Measurements from ENCODE around the gene TMEM129.

The TMEM129 gene

DNA sequence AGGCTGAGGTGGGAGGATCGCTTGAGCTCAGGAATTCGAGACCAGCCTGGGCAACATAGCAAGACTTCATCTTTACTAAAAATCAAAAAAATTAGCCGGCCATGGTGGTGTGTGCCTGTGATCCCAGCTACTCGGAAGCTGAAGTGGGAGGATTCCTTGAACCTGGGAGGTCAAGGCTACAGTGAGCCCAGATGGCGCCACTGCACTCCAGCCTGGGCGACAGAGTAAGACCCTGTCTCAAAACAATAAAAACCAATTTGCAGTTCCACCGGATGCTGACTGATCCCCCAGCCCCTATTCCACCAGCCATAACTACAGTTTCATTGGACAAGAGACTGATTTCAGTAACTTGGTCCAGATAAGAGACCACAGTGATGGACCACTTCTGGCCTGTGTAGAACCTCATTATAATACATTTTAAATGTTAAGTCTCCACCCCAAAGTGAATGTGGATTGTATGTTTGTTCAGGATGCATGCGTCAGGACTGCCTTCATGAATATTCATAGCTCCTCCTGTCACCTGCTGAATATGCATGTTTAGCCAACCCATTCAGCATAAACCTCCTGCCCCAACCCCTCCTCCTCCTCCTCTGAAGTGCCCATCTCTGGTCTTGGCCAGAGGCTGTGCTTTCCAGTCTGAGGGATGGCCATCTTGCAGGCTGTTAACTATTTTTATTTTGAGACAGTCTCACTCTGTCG lies 6.7 kb downstream of the TMEM129 start:
- H3K23ac ChIP-seq (ENCODE audit: low read length), result no peak overlapping the region
- H3K56ac ChIP-seq (ENCODE audit: low read length), result peak overlapping the region; percentile 15
- H2BK120ac ChIP-seq (ENCODE audit: low read depth, low read length), result no peak overlapping the region
- no peak overlapping the region for H3K4ac ChIP-seq (ENCODE audit: low read depth, low read length)
- peak; percentile 71 for DNase-seq
- no peak overlapping the region for H2AK5ac ChIP-seq (ENCODE audit: low read length)
- no peak overlapping the region for H2BK15ac ChIP-seq (replicated peaks; ENCODE audit: low read depth)
- no CpG with 5 or more reads among the region's 9 CpGs for WGBS (ENCODE audit: extremely low coverage, insufficient coverage, low lambda C conversion rate)
- no peaks in the 10 kb centered on the region for H3K27me3 ChIP-seq (ENCODE audit: insufficient read depth, low read length, poor library complexity)
- no peak overlapping the region for H3K18ac ChIP-seq (ENCODE audit: low read length)
- no peak overlapping the region for H3K9ac ChIP-seq (ENCODE audit: low read length)
- H3K79me1 ChIP-seq (ENCODE audit: low read length), result peaks cover 15% of the 10 kb centered on the region
- H3K4me3 ChIP-seq (ENCODE audit: low read length), result no peak overlapping the region
- H4K5ac ChIP-seq (ENCODE audit: low read length), result no peak overlapping the region
- peaks cover 2% of the 10 kb centered on the region for H3K36me3 ChIP-seq (ENCODE audit: control insufficient read depth, insufficient read depth, low read length)
- H4K8ac ChIP-seq (ENCODE audit: low read depth, low read length), result no peak overlapping the region
- H3K79me2 ChIP-seq (ENCODE audit: control insufficient read depth, insufficient read depth, low read length), result peaks cover 17% of the 10 kb centered on the region
- H3K27ac ChIP-seq (ENCODE audit: low read depth, low read length), result no peak overlapping the region
- H3K4me1 ChIP-seq (ENCODE audit: control insufficient read depth, low read depth, low read length), result no peaks in the 10 kb centered on the region
- H3K4me2 ChIP-seq (ENCODE audit: low read length), result no peak overlapping the region
- H2BK5ac ChIP-seq (ENCODE audit: low read length), result no peak overlapping the region

DNA sequence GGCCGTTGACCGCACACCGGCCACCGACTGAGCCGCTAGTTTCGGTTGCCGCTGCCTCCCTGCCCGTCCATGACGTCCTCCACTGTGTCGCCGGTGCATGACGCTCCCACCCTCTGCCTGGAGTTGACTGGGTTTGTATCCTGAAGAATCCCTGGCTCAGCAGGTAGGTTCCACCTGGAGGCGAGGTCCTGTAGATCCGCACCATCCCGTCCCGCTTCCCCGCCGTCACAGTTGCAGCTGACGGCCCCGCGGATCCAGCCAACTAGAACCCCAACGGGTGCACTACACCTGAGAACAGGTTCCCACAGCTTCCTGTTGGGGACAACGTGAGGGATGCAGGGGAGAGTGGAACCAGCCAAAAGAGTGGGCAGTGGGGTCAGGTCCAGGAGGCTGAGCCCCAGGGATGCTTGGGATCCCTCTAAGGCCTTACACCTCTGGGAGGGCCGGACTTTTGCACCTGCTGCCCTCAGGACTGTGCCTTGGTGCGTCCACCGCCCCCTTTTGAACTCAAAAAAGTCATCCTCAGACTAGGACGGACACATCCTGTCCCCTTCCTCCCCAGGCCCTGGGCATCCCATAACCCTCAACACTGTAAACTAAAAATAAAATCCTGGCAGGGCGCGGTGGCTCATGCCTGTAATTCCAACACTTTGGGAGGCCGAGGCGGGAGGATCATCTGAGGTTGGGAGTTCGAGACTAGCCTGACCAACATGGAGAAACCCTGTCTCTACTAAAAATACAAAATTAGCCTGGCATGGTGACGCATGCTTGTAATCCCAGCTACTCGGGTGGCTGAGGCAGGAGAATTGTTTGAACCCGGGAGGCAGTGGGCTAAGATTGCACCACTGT lies 7.9 kb downstream of the TMEM129 start:
- H3K36me3 ChIP-seq (ENCODE audit: control insufficient read depth, insufficient read depth, low read length), result peaks cover 2% of the 10 kb centered on the region
- peak overlapping the region; percentile 98 for H3K4me2 ChIP-seq (ENCODE audit: low read length)
- no peak overlapping the region for H4K8ac ChIP-seq (ENCODE audit: low read depth, low read length)
- H2BK120ac ChIP-seq (ENCODE audit: low read depth, low read length), result no peak overlapping the region
- no peaks in the 10 kb centered on the region for H3K27me3 ChIP-seq (ENCODE audit: insufficient read depth, low read length, poor library complexity)
- peak overlapping the region; percentile 80 for H3K4me3 ChIP-seq (ENCODE audit: low read length)
- H2BK5ac ChIP-seq (ENCODE audit: low read length), result no peak overlapping the region
- peak; percentile 76 for DNase-seq
- H3K79me1 ChIP-seq (ENCODE audit: low read length), result peaks cover 15% of the 10 kb centered on the region
- WGBS (ENCODE audit: extremely low coverage, insufficient coverage, low lambda C conversion rate), result no CpG with 5 or more reads among the region's 35 CpGs
- peak overlapping the region; percentile 82 for H3K23ac ChIP-seq (ENCODE audit: low read length)
- H3K79me2 ChIP-seq (ENCODE audit: control insufficient read depth, insufficient read depth, low read length), result peaks cover 25% of the 10 kb centered on the region
- H3K4me1 ChIP-seq (ENCODE audit: control insufficient read depth, low read depth, low read length), result no peaks in the 10 kb centered on the region
- H4K5ac ChIP-seq (ENCODE audit: low read length), result no peak overlapping the region
- H3K4ac ChIP-seq (ENCODE audit: low read depth, low read length), result no peak overlapping the region
- H3K27ac ChIP-seq (ENCODE audit: low read depth, low read length), result no peak overlapping the region
- no peak overlapping the region for H2AK5ac ChIP-seq (ENCODE audit: low read length)
- no peak overlapping the region for H3K18ac ChIP-seq (ENCODE audit: low read length)
- H3K9ac ChIP-seq (ENCODE audit: low read length), result peak overlapping the region; percentile 75
- H3K56ac ChIP-seq (ENCODE audit: low read length), result peak overlapping the region; percentile 94
- no peak overlapping the region for H2BK15ac ChIP-seq (replicated peaks; ENCODE audit: low read depth)

DNA sequence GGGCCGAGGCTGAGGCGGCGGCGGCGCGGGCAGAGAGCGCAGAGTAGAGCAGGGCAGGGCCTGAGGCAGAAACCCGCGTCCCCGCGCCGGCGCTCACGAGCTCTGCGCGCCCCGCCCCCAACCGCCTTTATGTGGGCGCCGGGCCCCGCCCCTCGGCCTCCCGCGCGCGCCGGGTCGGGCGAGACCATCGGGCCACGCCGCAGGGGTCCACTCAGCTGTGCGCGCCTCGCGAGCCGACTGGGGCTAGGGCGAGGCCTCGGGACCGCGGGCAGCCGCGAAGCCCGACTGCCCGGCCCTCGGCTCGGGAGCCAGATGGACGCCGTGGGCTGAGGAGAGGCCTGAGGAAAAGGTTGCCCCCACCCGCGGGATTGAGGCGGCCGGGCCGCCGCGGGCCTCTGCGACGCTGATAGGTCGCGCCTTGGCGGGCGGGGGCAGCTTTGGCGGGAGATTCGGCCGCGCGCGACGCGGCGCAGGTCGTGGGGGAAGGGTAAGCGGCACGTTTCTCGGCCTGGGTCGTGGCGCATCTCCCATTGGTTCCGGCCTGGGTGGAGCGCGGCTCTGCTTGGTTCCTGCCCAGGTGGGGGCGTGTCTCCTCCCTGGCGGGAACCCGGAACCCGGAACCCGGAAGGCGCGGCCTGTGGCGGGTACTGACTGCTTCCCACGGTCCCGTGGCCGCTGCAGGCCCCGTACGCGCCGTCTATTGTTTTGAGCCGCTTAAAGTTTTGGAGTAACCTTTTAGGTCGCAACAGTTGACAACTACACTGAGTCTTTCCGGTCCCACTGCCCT lies 8.7 kb downstream of the TMEM129 start, which contains the start of gene SLBP:
TSS of gene SLBP (minus strand) at position 104 of the 787 bp plus-strand sequence. CDS start 131 bp downstream, outside the sequence.
- Histone ChIP-seq H2AK5ac (ENCODE audit: low read length) (peak within 1 kb of the TSS; percentile 27), H3K4ac (ENCODE audit: low read depth, low read length) (peak within 1 kb of the TSS; percentile 94), H3K79me2 (ENCODE audit: control insufficient read depth, insufficient read depth, low read length) (peaks cover 26% of the 10 kb centered on the region)

DNA sequence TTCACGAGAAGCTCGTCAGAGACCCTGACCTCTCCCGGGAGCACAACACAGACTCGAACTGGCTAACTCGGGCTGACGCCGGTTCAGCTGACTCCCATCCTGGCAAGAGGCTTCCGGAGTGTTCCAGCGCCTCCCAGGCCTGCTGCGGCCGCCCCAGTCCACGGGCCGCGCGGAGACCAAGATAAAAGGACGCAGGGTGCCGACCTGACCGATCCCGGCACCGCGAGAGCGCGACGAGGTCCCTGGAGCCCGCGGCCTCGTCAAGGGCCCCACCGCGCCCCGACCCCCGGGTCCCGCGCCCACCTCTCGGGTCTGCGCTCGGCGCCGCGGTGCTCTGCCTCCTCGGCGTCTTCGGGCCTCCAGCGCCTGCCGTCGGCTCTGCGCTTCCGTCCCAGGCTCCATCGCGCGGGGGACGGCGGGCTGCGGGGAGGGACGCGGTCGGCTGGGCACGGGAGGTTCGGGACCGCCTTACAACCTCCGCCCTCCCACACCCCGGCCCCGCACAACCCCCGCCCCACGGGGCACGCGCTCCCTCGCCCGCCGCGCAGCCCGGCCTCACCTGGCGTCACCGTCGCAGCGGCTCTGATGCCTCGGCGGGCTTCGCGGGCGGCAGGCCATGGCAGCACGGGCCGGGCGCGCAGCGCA lies 9.4 kb downstream of the TMEM129 start:
- Histone ChIP-seq H3K79me1 (ENCODE audit: low read length) (peaks cover 11% of the 10 kb centered on the region), H3K4me3 (ENCODE audit: low read length) (peak overlapping the region; percentile 96), H3K56ac (ENCODE audit: low read length) (peak overlapping the region; percentile 98), H3K23ac (ENCODE audit: low read length) (peak overlapping the region; percentile 80), H3K36me3 (ENCODE audit: control insufficient read depth, insufficient read depth, low read length) (no peaks in the 10 kb centered on the region), H4K5ac (ENCODE audit: low read length) (no peak overlapping the region), H4K8ac (ENCODE audit: low read depth, low read length) (no peak overlapping the region), H2AK5ac (ENCODE audit: low read length) (peak overlapping the region; percentile 27), H3K4me2 (ENCODE audit: low read length) (peak overlapping the region; percentile 90), H3K4me1 (ENCODE audit: control insufficient read depth, low read depth, low read length) (no peaks in the 10 kb centered on the region), H3K79me2 (ENCODE audit: control insufficient read depth, insufficient read depth, low read length) (peaks cover 26% of the 10 kb centered on the region), H3K27ac (ENCODE audit: low read depth, low read length) (peak overlapping the region; percentile 95), H3K18ac (ENCODE audit: low read length) (peak overlapping the region; percentile 73), H2BK5ac (ENCODE audit: low read length) (no peak overlapping the region), H3K27me3 (ENCODE audit: insufficient read depth, low read length, poor library complexity) (no peaks in the 10 kb centered on the region), H2BK15ac (replicated peaks; ENCODE audit: low read depth) (no peak overlapping the region), H3K4ac (ENCODE audit: low read depth, low read length) (peak overlapping the region; percentile 43), H3K9ac (ENCODE audit: low read length) (peak overlapping the region; percentile 95), H2BK120ac (ENCODE audit: low read depth, low read length) (peak overlapping the region; percentile 37)
- peak; percentile 54 for DNase-seq
- no CpG with 5 or more reads among the region's 85 CpGs for WGBS (ENCODE audit: extremely low coverage, insufficient coverage, low lambda C conversion rate)

More for the DNA sequence above, 8.7 kb downstream of the TMEM129 start, which contains the start of gene SLBP:
- no peaks in the 10 kb centered on the region for H3K4me1 ChIP-seq (ENCODE audit: control insufficient read depth, low read depth, low read length)
- peak within 1 kb of the TSS; percentile 98 for H3K56ac ChIP-seq (ENCODE audit: low read length)
- no peak within 1 kb of the TSS for H2BK15ac ChIP-seq (replicated peaks; ENCODE audit: low read depth)
- DNase-seq, result peak; percentile 96
- peaks cover 11% of the 10 kb centered on the region for H3K79me1 ChIP-seq (ENCODE audit: low read length)
- no peaks in the 10 kb centered on the region for H3K27me3 ChIP-seq (ENCODE audit: insufficient read depth, low read length, poor library complexity)
- no peak within 1 kb of the TSS for H4K5ac ChIP-seq (ENCODE audit: low read length)
- peak within 1 kb of the TSS; percentile 37 for H2BK120ac ChIP-seq (ENCODE audit: low read depth, low read length)
- WGBS (ENCODE audit: extremely low coverage, insufficient coverage, low lambda C conversion rate), result no CpG with 5 or more reads among the region's 98 CpGs
- peak within 1 kb of the TSS; percentile 75 for H2BK5ac ChIP-seq (ENCODE audit: low read length)
- no peaks in the 10 kb centered on the region for H3K36me3 ChIP-seq (ENCODE audit: control insufficient read depth, insufficient read depth, low read length)
- H3K4me2 ChIP-seq (ENCODE audit: low read length), result peak within 1 kb of the TSS; percentile 98
- peak within 1 kb of the TSS; percentile 96 for H3K4me3 ChIP-seq (ENCODE audit: low read length)
- H3K18ac ChIP-seq (ENCODE audit: low read length), result peak within 1 kb of the TSS; percentile 92
- no peak within 1 kb of the TSS for H4K8ac ChIP-seq (ENCODE audit: low read depth, low read length)
- H3K9ac ChIP-seq (ENCODE audit: low read length), result peak within 1 kb of the TSS; percentile 95
- H3K27ac ChIP-seq (ENCODE audit: low read depth, low read length), result peak within 1 kb of the TSS; percentile 95
- peak within 1 kb of the TSS; percentile 82 for H3K23ac ChIP-seq (ENCODE audit: low read length)

DNA sequence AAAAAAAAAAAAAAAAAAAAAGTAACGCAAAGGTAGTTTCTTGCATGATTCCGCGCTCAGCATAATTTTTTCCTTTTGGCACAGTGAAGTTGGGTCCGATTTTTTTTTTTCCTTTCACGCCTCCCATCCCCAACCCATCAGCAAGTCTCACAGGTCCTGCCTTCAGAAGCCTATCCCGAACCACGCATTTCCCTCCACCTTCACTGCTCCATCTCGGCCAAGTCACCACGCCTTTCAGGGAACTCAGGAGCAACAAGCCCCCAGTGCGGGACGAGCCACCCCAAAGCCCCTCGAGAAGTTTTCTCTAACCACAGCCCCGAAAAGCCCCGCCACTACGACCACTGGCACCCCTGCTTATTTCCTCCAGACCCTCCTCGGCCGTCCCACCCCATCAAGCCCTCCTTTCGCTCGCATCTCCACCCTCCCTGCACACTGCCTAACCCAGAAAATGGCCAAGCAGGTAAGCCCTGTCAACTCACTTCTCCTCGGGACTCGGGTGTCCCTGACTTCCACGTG lies 10.0 kb downstream of the TMEM129 start:
- Histone ChIP-seq H2BK15ac (replicated peaks; ENCODE audit: low read depth) (no peak overlapping the region), H3K27ac (ENCODE audit: low read depth, low read length) (no peak overlapping the region), H2BK5ac (ENCODE audit: low read length) (no peak overlapping the region), H3K79me2 (ENCODE audit: control insufficient read depth, insufficient read depth, low read length) (peaks cover 30% of the 10 kb centered on the region), H3K4me2 (ENCODE audit: low read length) (peak overlapping the region; percentile 90), H3K27me3 (ENCODE audit: insufficient read depth, low read length, poor library complexity) (no peaks in the 10 kb centered on the region), H3K23ac (ENCODE audit: low read length) (peak overlapping the region; percentile 80), H3K56ac (ENCODE audit: low read length) (peak overlapping the region; percentile 98), H4K8ac (ENCODE audit: low read depth, low read length) (no peak overlapping the region), H2BK120ac (ENCODE audit: low read depth, low read length) (no peak overlapping the region), H3K9ac (ENCODE audit: low read length) (peak overlapping the region; percentile 95), H3K18ac (ENCODE audit: low read length) (no peak overlapping the region), H3K79me1 (ENCODE audit: low read length) (peaks cover 13% of the 10 kb centered on the region), H2AK5ac (ENCODE audit: low read length) (peak overlapping the region; percentile 27), H4K5ac (ENCODE audit: low read length) (no peak overlapping the region), H3K4ac (ENCODE audit: low read depth, low read length) (no peak overlapping the region), H3K4me3 (ENCODE audit: low read length) (peak overlapping the region; percentile 96), H3K36me3 (ENCODE audit: control insufficient read depth, insufficient read depth, low read length) (peaks cover 3% of the 10 kb centered on the region), H3K4me1 (ENCODE audit: control insufficient read depth, low read depth, low read length) (no peaks in the 10 kb centered on the region)
- DNase-seq, result no peak
- WGBS (ENCODE audit: extremely low coverage, insufficient coverage, low lambda C conversion rate), result no CpG with 5 or more reads among the region's 22 CpGs

All from mesendoderm (in vitro differentiated cells).